ENCODE measurements around the gene GTPBP2.

The GTPBP2 gene

DNA sequence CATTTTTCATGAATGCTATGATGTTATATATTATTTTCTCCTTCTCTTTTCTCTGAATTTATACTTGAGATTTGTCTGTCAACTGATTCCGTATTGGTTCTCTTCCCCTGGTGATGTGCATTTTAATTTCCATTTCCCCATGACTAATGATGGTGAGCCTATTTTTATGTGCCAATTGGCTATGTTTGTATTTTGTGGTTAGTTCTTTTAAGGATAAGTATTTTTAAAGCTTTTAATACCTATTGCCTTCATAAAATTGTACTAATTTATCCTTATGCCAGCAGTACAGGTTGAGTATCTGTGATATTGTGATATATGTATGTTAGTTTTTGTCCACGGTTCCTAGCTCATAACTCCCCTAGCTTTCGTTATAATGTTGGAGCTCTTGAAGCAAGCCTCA lies 50.3 kb downstream of the GTPBP2 start:
- H3K4me3 ChIP-seq (replicated peaks in 1 of 2; ENCODE audit: low read depth in 2 of 2, low read length in 2 of 2) = no peak overlapping the region
- TF ChIP-seq, protein P1, sequence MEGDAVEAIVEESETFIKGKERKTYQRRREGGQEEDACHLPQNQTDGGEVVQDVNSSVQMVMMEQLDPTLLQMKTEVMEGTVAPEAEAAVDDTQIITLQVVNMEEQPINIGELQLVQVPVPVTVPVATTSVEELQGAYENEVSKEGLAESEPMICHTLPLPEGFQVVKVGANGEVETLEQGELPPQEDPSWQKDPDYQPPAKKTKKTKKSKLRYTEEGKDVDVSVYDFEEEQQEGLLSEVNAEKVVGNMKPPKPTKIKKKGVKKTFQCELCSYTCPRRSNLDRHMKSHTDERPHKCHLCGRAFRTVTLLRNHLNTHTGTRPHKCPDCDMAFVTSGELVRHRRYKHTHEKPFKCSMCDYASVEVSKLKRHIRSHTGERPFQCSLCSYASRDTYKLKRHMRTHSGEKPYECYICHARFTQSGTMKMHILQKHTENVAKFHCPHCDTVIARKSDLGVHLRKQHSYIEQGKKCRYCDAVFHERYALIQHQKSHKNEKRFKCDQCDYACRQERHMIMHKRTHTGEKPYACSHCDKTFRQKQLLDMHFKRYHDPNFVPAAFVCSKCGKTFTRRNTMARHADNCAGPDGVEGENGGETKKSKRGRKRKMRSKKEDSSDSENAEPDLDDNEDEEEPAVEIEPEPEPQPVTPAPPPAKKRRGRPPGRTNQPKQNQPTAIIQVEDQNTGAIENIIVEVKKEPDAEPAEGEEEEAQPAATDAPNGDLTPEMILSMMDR (IDR thresholded peaks at IDR 0.05; ENCODE audit: low read depth, low read length) = no peak
- DNase-seq (ENCODE audit: low read depth in 2 of 2) = peak in 1 of 2 donors; percentile 14

DNA sequence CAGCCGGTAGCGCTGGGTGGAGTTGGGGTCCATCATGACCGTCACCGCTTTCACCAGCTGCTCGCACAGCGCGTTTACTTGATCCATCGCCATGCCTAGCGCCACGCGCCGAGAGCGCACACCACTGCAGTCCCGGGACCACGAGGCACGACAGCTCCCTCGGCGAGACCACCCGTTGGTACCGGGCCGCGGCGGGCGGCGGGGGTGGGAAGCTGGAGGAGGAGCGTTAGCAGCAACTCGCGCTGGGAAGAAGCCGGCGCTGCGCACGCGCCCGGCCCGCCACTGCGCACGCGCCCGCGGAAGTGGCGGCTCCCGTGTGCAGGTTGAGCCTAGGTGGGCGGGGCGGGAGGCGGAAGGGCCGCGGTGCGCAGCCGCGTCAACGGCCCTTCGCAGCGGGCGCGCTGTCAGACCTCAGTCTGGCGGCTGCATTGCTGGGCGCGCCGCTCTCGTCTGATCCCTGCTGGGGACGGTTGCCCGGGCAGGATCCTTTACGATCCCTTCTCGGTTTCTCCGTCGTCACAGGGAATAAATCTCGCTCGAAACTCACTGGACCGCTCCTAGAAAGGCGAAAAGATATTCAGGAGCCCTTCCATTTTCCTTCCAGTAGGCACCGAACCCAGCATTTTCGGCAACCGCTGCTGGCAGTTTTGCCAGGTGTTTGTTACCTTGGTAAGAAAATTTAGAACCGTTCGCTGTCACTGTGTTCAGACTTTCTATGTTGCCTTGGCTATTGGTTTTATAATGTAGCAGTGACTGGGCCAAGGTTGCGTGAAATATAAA lies 53.1 kb downstream of the GTPBP2 start, which contains the start of the genes POLH and XPO5:
TSS of gene POLH (plus strand) at position 414 of the 780 bp plus-strand sequence. CDS start 6,135 bp downstream, outside the sequence.
TSS of gene XPO5 (minus strand) at position 267 of the 780 bp plus-strand sequence. CDS start at position 93, 174 bp downstream.
- TF ChIP-seq, protein P1 (IDR thresholded peaks at IDR 0.05; ENCODE audit: low read depth, low read length) = no peak
- DNase-seq (ENCODE audit: low read depth in 2 of 2) = peak; percentile 91 to 94
- H3K4me3 ChIP-seq (replicated peaks in 1 of 2; ENCODE audit: low read depth in 2 of 2, low read length in 2 of 2) = peak within 1 kb of the TSS; percentile 99 to 100

DNA sequence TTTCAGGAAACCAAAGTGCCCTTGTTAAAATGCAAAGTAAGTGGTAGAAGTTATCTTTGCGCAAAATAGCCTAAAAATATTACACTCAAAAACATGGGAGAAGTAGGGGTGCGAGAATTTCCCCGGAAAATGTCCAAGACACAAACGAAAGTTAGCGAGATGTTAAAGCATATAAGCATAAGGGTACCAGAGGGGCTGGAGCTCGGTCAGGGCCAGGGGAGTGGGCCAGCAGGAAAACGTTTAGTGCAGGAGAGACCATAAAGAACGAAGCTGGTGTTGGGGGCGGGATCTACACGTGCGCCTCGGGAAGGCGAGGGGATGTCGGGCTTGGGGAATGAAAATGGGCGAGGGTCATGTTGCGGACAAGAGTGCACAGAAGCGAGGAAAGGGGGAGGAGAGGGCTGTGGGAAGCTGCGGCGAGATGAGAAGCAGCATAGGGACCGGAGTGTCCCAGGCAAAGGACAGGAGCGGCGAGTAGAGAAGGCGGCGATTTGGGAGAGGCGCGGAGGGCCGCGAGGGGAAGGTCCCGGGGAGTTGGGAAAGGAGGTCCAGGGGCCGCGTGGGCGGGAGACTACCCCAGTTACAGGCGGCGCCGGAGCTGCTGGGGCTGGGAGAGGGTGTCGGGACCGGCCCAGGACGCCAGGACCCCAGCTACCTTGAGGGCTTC lies 53.8 kb downstream of the GTPBP2 start:
- H3K4me3 ChIP-seq (replicated peaks in 1 of 2; ENCODE audit: low read depth in 2 of 2, low read length in 2 of 2) = peak overlapping the region; percentile 99 to 100
- TF ChIP-seq, protein P1 (IDR thresholded peaks at IDR 0.05; ENCODE audit: low read depth, low read length) = no peak
- no peak for DNase-seq (ENCODE audit: low read depth in 2 of 2)

DNA sequence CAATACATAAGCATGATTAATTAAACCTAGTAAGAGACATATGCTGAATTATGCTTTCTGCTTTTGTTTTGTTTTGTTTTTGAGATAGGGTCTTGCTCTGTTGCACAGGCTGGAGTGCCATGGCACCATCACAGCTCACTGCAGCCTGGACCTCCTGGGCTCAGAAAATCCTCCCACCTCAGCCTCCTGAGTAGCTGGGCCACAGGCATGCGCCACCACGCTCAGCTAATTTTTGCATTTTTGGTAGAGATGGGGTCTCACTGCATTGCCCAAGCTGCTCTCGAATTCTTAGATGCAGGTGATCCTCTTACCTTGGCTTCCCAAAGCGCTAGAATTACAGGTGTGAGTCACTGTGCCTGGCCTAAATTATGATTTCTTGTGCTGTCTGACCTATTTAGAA lies 57.0 kb downstream of the GTPBP2 start:
- H3K4me3 ChIP-seq (replicated peaks in 1 of 2; ENCODE audit: low read depth in 2 of 2, low read length in 2 of 2) = no peak overlapping the region
- TF ChIP-seq, protein P1 (IDR thresholded peaks at IDR 0.05; ENCODE audit: low read depth, low read length) = no peak
- DNase-seq (ENCODE audit: low read depth in 2 of 2) = no peak

DNA sequence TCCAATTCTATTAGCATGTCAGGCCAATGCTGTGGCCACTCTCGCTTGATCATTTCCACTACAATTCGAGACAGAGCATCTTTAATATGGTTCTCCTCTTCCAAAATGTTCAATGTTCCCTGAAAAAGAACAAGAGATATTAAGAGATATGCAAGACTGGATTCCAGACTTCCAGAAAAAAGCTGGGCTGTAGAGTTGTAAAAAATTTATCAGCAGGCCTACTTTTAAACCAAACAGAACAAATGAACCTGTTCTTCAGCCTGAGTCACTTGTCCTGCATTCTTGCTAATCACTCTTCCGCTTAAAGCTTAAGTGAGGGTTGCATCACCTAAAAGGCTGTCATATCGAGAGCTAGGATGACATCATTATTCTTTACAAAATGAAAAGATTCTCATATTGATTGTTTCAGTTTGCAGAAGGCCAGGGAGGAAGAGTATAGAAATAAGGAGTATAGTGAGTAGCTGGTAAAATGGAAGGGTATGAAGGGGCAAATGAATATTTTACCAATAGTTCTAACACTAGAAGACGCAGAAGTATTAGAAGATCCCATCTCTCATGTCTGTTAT lies 58.1 kb downstream of the GTPBP2 start:
- TF ChIP-seq, protein P1 (IDR thresholded peaks at IDR 0.05; ENCODE audit: low read depth, low read length) = no peak
- peak in 1 of 2 donors; percentile 54 for DNase-seq (ENCODE audit: low read depth in 2 of 2)
- no peak overlapping the region for H3K4me3 ChIP-seq (replicated peaks in 1 of 2; ENCODE audit: low read depth in 2 of 2, low read length in 2 of 2)
